DMS153 (cell line): Measurements from ENCODE around the gene ZNF385A.

ENCODE experiments used
- DNase-seq: peaks from one replicate; lab custom pipeline; 2025; lab: John Stamatoyannopoulos, UW

Gene ZNF385A, protein sequence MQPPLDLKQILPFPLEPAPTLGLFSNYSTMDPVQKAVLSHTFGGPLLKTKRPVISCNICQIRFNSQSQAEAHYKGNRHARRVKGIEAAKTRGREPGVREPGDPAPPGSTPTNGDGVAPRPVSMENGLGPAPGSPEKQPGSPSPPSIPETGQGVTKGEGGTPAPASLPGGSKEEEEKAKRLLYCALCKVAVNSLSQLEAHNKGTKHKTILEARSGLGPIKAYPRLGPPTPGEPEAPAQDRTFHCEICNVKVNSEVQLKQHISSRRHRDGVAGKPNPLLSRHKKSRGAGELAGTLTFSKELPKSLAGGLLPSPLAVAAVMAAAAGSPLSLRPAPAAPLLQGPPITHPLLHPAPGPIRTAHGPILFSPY

DNA sequence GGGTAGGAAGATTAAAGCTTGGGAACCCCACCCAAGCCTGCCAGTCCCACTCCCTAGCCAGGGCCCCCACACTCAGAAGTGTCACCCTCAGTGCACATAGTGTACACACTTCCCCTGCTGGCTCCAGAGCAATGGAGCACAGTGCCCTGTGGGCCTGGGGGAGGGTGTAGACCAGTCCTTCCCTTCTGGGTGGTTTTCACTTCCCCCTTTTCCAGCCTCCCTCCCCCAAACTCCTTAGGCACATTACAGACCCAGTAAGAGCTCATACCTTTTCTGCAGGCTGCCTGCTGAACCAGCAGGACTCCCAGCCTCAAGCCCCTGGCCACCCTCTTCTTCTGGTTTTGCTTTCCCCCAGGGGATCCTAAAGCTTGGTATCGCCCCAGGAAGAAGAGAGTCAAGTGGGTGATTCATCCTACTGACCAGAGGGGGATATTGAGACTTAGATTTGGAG lies at the start of gene ZNF385A:
Gene ZNF385A (minus strand): TSS at position 143 of the 451 bp plus-strand sequence. CDS start 219 bp downstream, outside the sequence.
- DNase-seq = no peak

DNA sequence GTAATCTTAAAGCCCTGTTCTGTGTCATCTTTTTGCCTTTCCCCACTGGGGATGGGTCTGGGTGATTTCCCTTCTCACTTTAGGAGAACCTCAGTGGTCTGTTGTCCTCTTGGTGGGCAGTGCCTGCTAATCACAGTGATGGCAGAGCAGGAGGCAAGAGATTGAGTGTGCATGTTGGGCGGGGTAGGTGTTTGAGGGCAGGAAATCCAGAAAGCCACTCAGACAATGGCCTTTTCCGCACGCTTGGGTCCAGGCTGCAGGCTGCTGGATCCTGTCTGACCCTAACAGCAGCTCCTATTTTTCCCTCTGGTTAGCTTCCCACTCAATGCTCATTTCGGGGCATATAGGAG lies 48.3 kb upstream of the ZNF385A start:
- no peak for DNase-seq

DNA sequence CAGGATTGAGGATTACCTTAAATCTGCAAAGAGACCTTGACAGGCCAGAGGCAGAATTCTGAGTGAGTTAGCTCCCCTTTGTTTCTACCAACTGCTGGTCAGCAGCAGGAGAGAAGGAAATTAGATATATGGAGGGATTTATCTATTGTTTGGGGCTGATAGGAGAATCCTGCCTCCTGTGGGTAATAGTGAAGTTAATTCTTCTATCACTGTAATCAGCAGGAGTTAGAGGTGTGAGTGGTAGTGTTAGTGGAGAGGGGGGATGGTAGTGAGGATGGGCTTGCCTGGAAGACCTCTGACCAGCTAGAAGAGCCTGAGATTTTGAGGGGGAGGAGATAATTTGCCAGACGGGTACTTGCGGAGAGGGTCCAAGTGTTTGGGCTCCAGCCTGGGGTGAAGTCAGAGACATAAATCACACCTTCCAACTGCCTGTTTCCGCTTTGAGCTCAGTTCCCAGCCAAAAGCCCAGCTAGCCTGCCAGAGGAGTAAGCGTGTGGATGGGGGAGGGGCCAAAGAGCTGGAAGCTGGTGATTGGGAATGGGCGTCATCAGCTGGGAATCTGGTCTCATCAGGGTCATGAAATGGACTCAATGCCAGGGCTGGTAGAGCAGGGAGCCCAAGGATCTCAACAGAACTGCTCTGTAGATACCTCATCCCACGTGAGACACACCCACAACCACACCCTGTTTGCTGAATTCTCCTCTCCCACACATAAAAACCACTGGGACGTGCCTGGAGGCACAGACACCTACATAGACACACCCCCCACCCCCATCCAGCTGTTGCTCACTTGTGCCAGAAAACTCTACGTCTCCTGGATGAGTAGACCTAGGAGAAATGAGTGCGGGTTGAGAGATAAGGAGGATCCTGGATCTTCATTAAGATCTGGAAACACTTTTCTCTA lies 47.6 kb upstream of the ZNF385A start:
- peak; percentile 13 for DNase-seq

DNA sequence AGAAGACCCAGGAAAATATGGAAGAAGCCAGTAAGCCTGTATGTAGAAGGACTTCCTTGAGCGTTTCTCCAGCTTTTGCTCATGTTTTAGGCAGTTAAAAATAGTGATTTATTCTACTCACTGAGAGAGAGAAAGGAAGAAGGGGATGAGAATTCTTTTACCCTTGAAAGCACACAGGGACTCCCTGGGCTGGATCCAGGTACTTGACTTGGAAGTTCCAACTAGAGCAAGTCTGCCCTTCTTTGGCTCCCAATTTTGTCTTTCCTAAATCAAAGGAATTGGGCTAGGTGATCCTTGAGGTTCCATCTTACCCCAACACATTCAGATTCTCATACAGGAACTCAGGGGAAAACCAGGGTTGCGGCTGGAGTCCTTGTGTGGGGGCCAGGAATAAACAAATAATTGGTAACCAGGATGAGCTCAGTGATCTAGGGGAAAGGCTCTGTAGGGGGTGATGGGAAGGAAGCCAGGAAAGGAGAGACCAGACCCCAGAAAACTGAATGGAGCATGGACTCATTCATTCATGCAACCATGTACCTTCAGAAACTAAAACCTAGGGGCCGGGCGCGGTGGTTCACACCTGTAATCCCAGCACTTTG lies 46.0 kb upstream of the ZNF385A start:
- DNase-seq = no peak

DNA sequence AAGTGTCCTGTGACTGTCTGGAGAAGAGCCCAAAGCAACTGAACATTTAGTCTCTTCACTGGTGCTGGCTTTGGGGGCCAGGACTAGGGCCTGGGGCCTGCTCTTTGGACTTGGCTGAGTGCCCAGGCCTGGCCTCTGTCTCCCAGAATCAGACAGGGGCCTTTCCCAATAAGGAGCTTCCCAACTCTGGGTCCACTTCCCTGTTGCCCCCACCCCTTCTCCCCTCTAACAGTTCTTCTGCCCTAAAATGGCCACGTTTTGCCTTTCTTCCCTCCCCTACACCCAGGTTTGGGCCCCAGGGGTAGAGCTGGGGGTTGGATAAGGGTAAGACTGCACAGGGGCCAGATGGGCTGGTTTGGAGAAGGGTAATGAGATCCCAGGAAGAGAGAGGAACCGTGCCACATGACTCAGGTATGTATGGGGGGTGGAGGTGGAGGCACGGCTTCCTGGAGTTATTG lies 44.5 kb upstream of the ZNF385A start:
- DNase-seq = no peak

DNA sequence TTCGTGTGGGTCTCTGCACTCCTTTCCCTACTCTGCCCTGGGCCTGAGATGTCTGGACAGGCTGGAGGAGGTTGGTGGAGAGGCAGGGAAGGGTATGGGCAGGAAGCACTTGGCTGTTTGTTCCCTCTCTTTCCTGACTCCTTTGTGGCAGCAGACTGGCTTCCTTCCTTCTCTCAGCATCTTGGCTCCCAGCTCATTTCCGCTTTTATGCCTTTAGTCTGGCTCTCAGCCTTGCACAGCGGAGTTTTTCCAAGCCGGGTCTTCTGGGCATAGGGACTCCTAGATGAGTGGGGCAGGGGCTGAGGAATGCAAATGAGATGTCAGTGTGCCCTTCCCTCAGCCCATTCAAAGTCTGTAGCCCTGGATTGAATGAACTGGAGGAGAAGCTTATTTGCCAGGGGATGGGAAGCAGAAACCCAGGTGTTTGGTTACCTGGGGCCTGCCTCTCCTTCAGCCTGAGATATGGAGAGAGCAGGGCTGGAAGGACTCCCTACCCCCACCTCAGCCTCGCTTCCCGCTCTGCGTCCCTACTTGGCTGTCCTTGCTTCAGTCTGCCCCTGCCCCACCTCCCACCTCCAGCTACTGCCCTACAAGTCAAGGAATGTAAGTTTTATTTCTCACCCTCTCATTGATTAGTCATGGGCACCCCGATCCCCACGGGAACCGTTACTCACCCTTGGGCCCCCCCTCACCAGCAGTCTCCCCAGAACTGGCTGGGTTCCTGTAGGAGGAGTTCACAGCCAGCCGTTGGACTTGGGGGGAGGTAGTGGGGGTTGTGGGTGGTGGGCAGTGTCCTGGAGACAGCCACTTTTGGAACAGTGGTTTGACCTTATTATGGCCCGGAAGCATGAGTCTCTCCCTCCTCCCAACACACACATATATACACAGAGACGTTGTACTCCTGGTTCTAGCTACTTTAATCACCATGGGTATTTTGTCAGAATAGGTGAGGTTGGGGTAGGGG lies 43.8 kb upstream of the ZNF385A start:
- DNase-seq = no peak

DNA sequence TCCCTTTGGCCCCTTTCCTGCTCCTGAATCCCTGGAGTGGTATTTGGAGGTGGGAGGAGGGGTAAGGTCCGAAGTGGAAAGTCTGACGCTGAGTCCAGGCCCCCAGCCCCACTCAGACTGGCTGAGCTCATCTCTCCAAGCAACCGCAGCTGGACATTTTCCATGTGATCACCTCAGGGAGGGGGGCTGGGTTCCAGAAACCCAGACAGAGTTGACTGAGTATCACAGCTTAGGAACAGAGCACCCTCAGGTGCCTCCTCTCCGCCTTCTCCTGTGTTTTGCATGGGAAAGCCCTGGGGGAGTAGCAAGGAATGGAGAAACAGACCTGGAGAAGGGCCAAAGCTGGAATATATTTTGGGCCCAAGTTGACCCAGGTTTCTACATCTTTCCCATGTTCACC lies 42.6 kb upstream of the ZNF385A start:
- no peak for DNase-seq

DNA sequence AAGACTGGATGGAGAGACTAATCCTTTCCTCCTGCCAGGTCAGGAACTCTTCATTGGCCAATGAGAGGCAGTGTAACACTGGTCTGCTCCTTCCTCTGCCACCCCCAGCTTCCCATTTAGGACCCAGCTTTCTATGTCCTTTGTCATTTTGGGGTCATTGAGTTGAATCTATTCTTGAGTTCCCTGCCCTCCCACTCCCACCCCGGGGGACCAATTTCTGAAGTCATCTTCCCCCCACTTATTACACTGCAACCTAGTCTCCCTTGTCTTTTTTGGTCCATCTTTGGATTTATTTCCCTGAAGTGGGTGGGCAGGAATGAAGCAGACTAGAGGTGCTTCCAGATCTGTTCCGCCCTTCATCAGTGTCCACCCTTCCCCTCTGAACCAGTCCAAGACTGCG lies 42.2 kb upstream of the ZNF385A start:
- no peak for DNase-seq

DNA sequence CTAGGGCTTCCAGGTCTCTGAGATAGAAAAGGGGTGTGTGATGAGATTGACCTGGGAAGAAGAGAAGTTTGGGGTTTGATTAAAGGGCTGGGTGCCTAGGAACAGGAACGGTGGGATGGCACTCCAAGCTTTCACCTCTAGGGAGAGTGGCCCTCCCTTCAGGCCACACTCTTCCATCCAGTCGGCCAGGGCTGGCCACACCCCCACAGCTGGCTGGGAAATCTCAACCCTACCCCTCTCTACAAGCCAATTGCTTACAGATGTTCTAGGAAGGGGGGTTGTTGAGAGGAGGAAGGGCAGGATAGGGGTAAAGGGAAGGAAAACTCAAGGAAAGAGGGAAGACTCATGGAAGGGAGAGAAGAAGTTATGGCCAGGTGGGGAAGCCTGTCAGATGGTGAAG lies 41.2 kb upstream of the ZNF385A start:
- no peak for DNase-seq

DNA sequence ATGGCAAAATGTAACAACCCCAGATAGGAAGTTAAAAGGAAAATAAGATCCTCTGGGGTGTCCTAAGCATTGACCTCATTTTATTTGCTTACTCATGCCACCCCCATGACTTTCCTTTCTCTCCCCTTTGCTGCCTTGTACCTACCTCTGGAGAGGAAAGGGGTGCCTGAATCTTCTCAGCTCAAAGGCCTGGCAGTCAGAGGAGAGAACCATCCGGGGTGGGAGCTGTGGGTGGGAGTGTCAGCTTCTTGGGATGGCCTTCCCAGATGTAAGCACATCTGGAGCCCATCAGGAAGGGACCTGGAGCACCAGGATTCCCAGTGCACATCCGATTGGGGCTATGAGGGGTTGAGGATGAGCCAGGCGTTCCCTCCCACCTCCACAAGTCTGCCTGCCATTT lies 39.7 kb upstream of the ZNF385A start:
- DNase-seq = no peak

DNA sequence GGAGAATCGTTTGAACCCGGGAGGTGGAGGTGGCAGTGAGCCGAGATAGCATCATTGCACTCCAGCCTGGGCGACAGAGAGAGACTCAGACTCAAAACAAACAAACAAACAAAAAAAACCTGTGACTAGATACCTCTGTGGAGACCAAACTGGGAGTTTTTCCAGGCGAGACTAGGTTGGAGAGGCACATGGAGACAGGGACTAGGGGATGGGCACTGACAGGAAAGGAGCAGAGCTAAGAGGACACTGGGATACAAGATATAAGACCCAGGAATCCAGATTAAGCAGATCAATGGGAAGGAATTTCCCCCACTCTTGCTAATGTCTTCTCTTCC lies 39.2 kb upstream of the ZNF385A start:
- no peak for DNase-seq

DNA sequence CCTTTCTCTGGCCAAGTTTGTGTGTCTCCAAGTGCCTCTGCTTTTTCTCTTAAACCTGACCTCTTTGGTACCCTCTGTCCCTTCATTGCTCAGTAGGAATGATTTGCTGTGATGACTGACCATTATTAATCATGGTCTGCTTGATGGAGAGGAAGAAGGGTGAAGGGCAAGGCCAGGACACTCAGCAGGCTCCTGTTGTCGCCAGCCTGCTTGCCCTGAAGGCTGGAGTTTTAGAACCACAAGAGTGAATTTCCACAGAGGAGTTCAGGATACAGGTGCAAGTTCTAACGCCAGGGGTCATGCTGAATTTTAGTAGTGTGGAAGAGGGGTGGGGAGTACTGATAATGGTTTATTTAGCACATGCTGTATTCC lies 37.3 kb upstream of the ZNF385A start:
- DNase-seq = no peak

DNA sequence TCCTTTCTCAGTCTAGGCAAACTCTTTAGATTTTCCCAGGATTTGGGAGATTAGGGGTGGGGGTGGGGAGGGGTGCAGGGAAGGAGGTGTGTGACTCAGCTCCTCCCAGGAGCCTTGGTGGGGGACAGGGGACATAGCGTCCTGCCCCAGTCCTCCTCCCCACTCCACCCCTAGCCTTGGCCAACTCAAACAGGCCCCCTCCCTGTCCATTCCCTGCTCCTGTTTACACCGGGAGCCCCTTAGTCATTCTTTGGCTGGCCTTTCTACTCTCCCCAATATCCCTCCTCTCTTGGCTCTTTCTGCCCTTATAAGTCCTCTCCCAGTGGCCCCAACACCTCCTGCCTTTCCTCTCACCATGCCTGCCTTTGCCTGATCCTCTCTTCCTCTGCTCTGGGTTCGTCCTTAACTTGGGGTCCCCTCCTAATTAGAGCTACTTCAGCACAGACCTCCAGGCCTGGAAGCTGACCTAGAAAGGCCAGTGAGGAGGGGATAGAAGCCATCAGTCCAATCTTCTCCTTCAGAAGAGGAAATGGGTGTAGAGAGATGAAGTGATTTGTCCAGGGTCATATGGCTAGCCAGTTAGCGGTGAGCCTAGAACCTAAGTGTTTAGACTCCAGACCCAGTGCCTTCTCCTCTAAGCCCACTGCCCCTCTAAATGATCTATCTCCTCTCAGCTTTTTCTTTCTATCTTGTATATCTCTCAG lies 36.8 kb upstream of the ZNF385A start:
- no peak for DNase-seq

DNA sequence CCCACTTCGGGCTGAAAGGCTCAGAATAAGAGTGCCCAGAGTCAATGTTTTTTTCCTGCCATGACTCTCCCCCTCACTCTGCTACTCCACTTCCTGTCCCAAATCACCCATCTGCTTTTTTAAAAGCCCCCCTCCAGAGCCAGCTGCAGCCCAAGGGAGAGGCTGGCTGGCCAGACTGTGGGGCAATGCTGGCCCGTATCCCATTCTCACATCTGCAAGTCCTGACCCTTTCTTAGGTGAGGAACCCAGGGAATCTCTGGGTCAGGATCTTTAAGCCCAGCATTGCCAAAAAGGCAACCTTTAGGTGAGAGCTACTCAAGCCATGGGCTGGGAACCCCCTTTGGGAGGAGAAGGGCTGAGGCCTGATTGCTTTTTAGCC lies 36.2 kb upstream of the ZNF385A start:
- no peak for DNase-seq

DNA sequence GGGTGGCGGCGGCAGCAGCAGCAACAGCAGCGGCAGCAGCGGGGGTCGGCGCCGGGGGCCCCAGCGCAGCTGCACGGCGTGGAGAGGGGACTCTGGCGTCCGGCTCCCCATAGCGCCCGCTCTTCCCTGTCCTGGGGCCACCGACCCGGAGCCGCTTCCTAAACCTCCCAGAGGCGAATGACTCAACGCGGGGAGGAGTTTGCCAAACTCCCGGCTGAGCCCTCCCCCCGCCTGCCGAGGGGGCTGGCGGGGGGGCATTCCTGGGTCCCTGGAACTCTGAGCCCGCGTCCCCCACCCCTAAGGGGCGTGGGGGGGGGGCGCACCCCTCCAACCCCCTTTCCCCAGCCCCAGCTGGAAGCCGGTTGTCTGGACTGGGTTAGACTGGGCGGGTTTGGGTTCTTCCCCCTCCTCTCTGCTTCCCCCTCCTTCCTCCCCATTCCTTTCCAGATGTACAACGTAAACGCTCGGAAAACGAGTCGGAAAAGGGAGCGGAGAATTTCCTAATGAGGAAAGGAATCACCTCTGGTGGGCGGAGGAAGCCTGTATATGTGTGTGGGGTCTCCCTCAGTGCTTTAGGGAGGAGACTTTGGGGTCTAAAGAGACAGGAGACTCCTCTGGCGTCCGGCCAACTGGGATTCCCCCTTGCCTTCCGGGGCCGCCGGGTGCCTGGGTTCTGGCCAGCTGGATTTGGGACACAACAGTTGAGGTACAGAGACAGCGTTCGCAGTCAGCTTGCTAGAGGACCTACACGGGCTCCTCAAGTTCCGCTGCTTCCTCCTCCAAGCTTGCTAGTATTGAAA lies 34.8 kb upstream of the ZNF385A start, which contains the start of gene ITGA5:
Gene ITGA5 (minus strand): TSS at position 179 of the 800 bp plus-strand sequence. CDS start 68 bp downstream, at position 111.
- DNase-seq = no peak

DNA sequence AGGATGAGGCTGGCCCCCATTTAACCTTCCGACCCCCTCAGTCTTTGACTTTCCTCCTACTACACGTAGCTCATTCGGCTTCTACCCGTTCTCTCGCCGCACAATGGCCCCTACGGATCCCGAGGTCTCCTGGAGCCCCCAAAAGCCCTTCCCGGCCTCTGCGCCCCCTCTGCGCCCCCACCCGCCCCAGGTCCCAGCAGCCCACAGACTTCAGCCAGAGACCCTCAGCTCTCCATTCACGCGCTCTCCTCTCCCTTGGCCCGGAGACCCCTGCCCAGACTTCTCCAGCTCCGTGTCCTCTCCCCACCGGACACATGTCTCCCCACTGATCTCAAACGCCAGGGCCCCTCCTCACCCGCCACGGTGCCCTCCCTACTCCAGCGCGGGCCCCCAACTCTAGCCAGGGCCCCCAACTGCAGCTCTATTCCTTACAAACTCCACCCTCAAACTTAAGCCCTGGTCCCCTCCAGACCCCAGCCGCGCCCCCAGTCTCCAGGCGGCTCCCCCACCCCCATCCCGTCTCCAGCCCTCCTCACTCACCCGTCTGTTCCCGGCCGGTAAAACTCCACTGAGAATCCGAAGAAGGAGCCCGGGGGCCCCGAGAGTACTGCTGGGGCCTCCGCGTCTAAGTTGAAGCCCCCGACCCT lies 34.0 kb upstream of the ZNF385A start:
- DNase-seq = no peak

DNA sequence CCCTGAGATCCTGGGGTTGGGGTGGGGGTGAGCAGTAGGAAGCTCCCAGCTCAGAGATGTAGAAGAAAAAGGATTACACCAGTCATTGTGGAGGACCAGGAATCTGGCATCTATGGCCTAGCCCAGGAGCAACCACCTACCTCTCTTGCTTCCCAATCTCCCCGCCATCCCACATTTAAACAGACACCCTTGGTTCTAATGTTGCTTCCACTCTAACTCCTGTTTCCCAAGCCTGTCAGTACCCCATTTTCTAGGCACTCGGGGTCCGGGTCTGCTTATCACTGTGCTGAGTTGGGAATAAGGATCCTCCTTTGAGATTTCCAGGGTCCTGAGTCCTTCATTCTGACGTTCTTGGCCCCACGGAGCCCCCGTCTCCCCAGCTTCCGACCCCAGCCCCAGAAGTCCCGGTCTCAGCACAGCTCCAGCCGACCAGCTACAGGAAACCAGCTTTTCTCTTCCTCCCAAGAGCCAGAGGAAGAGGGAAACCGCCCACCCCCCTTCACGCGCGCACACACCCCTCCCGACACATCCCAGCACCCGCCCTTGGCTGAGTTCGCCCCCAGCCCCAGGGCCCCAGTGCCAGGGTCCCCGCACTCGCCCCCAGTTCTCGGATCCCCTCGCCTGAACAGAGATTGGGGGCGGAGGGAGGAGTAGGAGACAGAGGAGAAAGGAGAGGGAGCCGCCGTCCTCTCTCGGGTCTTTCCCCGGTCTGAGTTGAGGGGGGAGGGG lies 33.3 kb upstream of the ZNF385A start:
- DNase-seq = no peak

DNA sequence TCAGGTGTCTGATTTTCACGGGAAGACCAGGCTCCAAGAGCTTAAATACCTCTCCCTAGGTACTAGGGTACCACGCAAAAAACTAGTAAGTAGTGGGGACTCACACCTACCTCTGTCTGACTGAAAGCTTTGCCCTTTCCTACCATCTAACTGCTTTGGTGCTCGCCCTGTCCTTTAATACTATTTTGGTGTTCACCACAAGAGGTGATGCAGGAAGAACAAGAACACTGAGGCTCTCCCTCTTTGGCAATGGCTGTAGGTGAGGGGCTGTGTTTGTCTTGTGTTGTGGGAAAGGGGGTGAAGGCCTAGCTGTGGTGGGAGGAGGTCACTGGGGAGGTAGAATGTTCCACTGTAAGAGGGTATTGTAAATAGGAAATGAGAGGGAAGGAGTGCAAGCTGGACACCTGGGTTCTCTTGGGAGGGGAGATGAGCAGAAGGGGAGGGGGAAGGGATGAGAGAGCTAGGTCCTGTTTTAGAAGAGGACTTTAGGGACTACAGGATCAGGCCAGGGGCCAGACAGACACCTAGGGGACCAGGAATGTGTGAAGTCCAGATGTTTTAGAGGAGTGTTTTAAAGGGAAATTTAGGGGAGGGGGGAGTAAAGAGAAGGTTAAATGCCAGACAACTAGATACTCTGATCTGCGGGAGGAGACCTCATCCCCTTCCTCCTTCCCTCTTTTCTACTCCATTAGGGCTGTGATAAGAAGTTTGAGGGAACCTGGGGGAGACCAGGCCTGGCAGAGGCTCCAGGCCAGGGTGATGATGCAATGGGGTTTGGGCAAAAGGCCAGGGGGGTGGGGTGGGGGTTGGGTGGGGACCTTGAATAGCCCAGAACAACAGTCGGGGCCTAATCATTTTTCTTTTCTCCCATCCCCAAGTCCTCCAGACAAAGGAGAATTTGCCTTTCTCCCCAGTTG lies 32.4 kb upstream of the ZNF385A start:
- no peak for DNase-seq
